Limb (tissue), 2 donors: ENCODE data around the gene SLC29A1.

Experiments
- DNase-seq, 2 donors: peaks; one replicate each; pipeline ENCODE4 v3.0.0-alpha.2; 2016; ENCODE audit errors: extremely low spot score in 2 of 2

The SLC29A1 gene

GRCh38 chr6:44237021-44237812 lies 13.8 kb downstream of the SLC29A1 start:
- peak; percentile 79 for DNase-seq

GRCh38 chr6:44237813-44238433 lies 14.5 kb downstream of the SLC29A1 start:
- DNase-seq: peak; percentile 62 to 91

- no peak for DNase-seq
Observed at GRCh38 chr6:44238687-44239350, 15.4 kb downstream of the SLC29A1 start.

GRCh38 chr6:44243345-44243744 lies 19.9 kb downstream of the SLC29A1 start:
- no peak for DNase-seq

GRCh38 chr6:44245391-44245911 lies 22.1 kb downstream of the SLC29A1 start:
- no peak for DNase-seq

- peak; percentile 88 to 95 for DNase-seq
Observed at GRCh38 chr6:44245912-44246662, 22.7 kb downstream of the SLC29A1 start.

- DNase-seq: peak; percentile 94 to 97
Observed at GRCh38 chr6:44246663-44247337, 23.4 kb downstream of the SLC29A1 start, which contains the start of gene HSP90AB1. HSP90AB1 (plus strand) TSS chr6:44247101; CDS start chr6:44248630, 1,529 bp downstream.

- DNase-seq: peak in 1 of 2 donors; percentile 82
Observed at GRCh38 chr6:44247338-44248302, 24.2 kb downstream of the SLC29A1 start.

GRCh38 chr6:44248579-44248978 lies 25.2 kb downstream of the SLC29A1 start:
- no peak for DNase-seq

- DNase-seq: no peak
Observed at GRCh38 chr6:44249082-44249748, 25.8 kb downstream of the SLC29A1 start.

- DNase-seq: no peak
Observed at GRCh38 chr6:44250067-44250717, 26.8 kb downstream of the SLC29A1 start.

- no peak for DNase-seq
Observed at GRCh38 chr6:44250718-44251123, 27.3 kb downstream of the SLC29A1 start.

- no peak for DNase-seq
Observed at GRCh38 chr6:44251576-44252524, 28.5 kb downstream of the SLC29A1 start.

GRCh38 chr6:44253307-44254101 lies 30.1 kb downstream of the SLC29A1 start:
- DNase-seq: no peak

GRCh38 chr6:44254191-44255104 lies 31.1 kb downstream of the SLC29A1 start:
- DNase-seq: no peak
